KMS-11 (cell line): ENCODE data around the gene OSTM1.
A peak's percentile ranks its signal among the peaks of the same experiment; 100 is the strongest.

Source experiments
- H2AFZ ChIP-seq: fragments of 200-600 bp; sonication (generic); 2 replicates; pipeline ENCODE4 v1.6.1; 2016; ENCODE audit warnings: antibody characterized with exemption, mixed run types, low read depth
- H3K27ac ChIP-seq: fragments of 200-600 bp; sonication (generic); 2 replicates; pipeline ENCODE4 v1.6.1; 2016; ENCODE audit warnings: mild to moderate bottlenecking, mixed run types
- H3K27me3 ChIP-seq: fragments of 200-600 bp; sonication (generic); 2 replicates; pipeline ENCODE4 v1.6.1; 2017; ENCODE audit warnings: mild to moderate bottlenecking, low read depth, mixed run types, moderate library complexity; ENCODE audit not compliant: insufficient read depth
- H3K36me3 ChIP-seq: fragments of 200-600 bp; sonication (generic); 2 replicates; pipeline ENCODE4 v1.6.1; 2017; ENCODE audit warnings: mild to moderate bottlenecking, mixed run types; ENCODE audit not compliant: insufficient read depth
- H3K4me1 ChIP-seq: fragments of 200-600 bp; sonication (generic); 2 replicates; pipeline ENCODE4 v1.6.1; 2016; ENCODE audit warnings: mild to moderate bottlenecking, low read depth, mixed run types; ENCODE audit not compliant: poor library complexity, severe bottlenecking
- H3K4me2 ChIP-seq: fragments of 200-600 bp; sonication (generic); 2 replicates; pipeline ENCODE4 v1.7.0; 2016; ENCODE audit warnings: mild to moderate bottlenecking, mixed run types
- H3K4me3 ChIP-seq: fragments of 200-600 bp; sonication (generic); IDR thresholded peaks from 2 replicates; pipeline ENCODE4 v1.6.1; 2017; ENCODE audit warnings: low read depth, low read length, mixed read lengths; ENCODE audit not compliant: insufficient read depth
- H3K79me2 ChIP-seq: fragments of 200-600 bp; sonication (generic); 2 replicates; pipeline ENCODE4 v1.6.1; 2016; ENCODE audit warnings: low read depth, mixed run types; ENCODE audit not compliant: insufficient read depth
- H3K9ac ChIP-seq: fragments of 200-600 bp; sonication (generic); 2 replicates; pipeline ENCODE4 v1.6.1; 2016; ENCODE audit warnings: mild to moderate bottlenecking, mixed run types
- H4K20me1 ChIP-seq: fragments of 200-600 bp; sonication (generic); 2 replicates; pipeline ENCODE4 v1.6.1; 2016; ENCODE audit warnings: mild to moderate bottlenecking, mixed run types; ENCODE audit not compliant: insufficient read depth
- CTCF ChIP-seq: fragments of 200-600 bp; sonication (generic); conservative IDR thresholded peaks from 2 replicates; pipeline ENCODE4 v1.6.1; 2017; ENCODE audit warnings: low read depth, mild to moderate bottlenecking, antibody characterized with exemption, low read length, moderate library complexity, mixed read lengths

The OSTM1 gene

GRCh38 chr6:108082539-108082938 is 8.0 kb upstream of the OSTM1 start:
- H3K9ac ChIP-seq = no peak overlapping the region
- H2AFZ ChIP-seq = no peak overlapping the region
- TF ChIP-seq CTCF = no peak

GRCh38 chr6:108080010-108080780 is 5.7 kb upstream of the OSTM1 start:
- Histone ChIP-seq H3K4me3 (no peak overlapping the region), H3K4me1 (peaks cover 2% of the 10 kb centered on the region), H3K4me2 (no peak overlapping the region), H3K27me3 (no peaks in the 10 kb centered on the region), H3K27ac (no peak overlapping the region), H4K20me1 (no peaks in the 10 kb centered on the region), H3K36me3 (no peaks in the 10 kb centered on the region), H3K9ac (no peak overlapping the region), H3K79me2 (no peaks in the 10 kb centered on the region), H2AFZ (no peak overlapping the region)
- TF ChIP-seq CTCF = no peak

More at GRCh38 chr6:108082539-108082938, 8.0 kb upstream of the OSTM1 start:
- Histone ChIP-seq H3K27ac (no peak overlapping the region), H3K27me3 (no peaks in the 10 kb centered on the region), H4K20me1 (no peaks in the 10 kb centered on the region), H3K4me3 (no peak overlapping the region), H3K79me2 (no peaks in the 10 kb centered on the region), H3K4me1 (no peaks in the 10 kb centered on the region), H3K36me3 (no peaks in the 10 kb centered on the region), H3K4me2 (no peak overlapping the region)

GRCh38 chr6:108078191-108078590 is 3.6 kb upstream of the OSTM1 start:
- Histone ChIP-seq H3K4me1 (peaks cover 11% of the 10 kb centered on the region), H3K79me2 (no peaks in the 10 kb centered on the region), H3K4me3 (no peak overlapping the region), H3K4me2 (no peak overlapping the region), H3K27me3 (no peaks in the 10 kb centered on the region), H3K9ac (no peak overlapping the region), H3K36me3 (no peaks in the 10 kb centered on the region), H4K20me1 (no peaks in the 10 kb centered on the region), H2AFZ (no peak overlapping the region), H3K27ac (no peak overlapping the region)
- no peak for TF ChIP-seq CTCF

GRCh38 chr6:108074057-108074358 is 533 bp downstream of the OSTM1 start:
- Histone ChIP-seq H3K27ac (no peak overlapping the region), H3K4me1 (peaks cover 14% of the 10 kb centered on the region), H3K4me2 (peak overlapping the region; percentile 73), H3K4me3 (no peak overlapping the region), H2AFZ (peak overlapping the region; percentile 91; the same call in 1 of the 2 replicates), H3K36me3 (no peaks in the 10 kb centered on the region), H3K9ac (peak overlapping the region; percentile 46; the same call in 1 of the 2 replicates), H3K79me2 (no peaks in the 10 kb centered on the region), H3K27me3 (no peaks in the 10 kb centered on the region), H4K20me1 (no peaks in the 10 kb centered on the region)
- no peak for TF ChIP-seq CTCF
